Measurements from ENCODE around the gene CAPN12.

CAPN12 gene

GRCh38 chr19:38709671-38710415 lies 34.4 kb downstream of the CAPN12 start:
- DNase-seq = no peak

GRCh38 chr19:38709119-38709518 lies 35.2 kb downstream of the CAPN12 start:
- no peak for DNase-seq

DNA sequence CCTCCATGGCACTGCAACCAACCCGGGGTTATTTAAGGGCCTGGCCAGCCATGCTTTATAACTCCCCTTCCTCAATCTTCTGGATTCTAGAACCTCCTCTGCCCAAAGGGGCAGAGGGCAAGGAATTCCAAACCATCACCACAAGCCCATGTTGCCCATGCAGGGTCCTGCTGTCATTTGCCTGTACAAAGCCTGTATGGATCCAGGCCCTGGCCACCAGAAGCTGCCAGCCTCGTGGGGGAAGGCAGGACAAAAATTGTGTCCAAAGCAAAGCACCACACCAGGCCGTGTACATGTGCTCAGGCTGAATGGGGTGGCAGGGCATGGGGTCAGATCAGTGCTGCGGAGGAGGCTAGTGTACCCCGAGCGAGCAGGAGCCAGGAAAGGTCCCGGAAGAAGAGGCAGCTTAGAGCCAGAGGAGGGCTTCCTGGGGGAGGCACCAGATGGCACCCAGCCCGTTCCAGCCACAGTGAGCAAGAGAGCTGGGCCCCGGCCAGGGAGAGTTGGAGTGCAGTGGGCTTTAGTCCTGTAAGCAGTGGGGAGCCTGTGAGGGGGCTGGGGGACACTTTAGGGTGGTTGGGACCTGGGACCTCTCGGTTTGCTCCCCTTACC lies 35.8 kb downstream of the CAPN12 start:
- no peak for DNase-seq

GRCh38 chr19:38707512-38708114 lies 36.7 kb downstream of the CAPN12 start:
- DNase-seq = no peak

DNA sequence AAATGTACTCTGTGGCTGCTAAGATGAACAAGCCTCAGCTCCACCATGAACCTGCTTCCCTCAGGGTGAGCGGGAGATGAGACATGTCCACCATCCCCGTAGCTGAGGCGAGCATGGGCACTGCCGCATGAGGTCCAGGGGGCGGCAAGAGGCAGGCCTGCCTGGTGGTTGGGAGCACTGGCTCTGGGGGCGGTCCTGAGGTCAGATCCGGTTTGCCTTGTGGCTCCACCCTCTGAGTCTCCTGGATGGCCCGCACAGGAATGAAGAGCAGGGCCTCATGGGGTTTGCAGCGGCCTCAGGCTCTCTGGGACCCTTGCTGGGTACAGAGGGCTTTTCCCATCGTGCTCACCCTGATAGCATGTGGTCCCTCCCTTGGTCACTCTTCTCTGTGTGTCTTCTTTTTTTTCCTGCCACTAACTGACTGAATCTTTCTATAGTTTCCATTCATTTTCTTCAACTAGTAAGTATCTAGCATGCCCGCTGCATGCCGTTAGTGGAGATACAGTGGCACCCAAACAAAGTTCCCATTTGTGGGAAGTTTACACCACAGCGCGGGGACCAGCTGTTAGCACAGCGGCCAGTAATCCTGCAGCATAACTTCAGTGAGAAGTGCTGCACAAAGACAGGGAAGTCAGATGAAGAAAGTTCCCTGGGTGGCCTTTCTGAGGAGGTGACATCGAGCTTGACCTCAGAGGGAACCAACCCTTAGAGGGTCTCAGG lies 37.3 kb downstream of the CAPN12 start:
- no peak for DNase-seq

DNA sequence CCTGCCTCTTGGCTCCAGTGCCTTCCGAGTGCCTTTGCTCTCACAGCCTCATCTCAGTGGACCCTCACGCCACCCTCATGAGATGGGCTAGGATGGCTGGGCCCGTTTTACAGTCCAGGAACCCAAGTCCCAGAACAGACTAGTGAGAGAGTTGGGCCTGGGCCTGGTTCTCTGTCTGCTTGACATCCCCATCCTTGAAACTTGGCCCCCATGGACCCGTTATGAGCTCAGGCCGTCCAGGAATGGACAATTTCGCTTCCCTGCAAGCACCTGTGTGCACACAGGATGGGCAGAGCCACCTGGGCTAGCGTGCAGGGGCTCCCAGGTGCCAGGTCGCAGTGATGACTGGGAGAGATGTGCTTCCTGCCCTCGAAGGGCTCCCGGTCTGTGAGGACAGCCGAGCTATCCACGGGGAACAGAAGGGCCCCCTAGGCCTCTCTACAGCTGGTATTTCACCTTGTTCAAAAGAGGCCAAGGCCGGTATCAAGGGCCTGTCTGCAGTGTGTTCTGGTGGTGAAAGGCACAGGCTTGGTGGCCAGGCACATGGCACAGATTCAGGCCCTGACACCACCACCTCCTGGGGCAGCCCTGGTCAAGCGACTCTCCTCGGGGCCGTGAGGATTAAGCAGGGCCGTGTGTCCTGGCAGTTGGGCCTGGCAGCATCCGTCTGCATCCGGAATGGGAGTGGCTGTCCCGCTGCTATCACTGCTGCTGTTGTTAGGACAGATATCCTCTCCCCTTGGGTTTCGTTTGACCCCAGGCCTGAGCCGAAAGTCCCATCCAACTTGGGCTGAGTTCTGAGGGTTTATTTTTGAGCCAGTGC lies 38.9 kb downstream of the CAPN12 start:
- no peak for DNase-seq

GRCh38 chr19:38704488-38705026 lies 39.7 kb downstream of the CAPN12 start:
- DNase-seq = no peak

- DNase-seq = no peak
These were observed 40.8 kb downstream of the CAPN12 start for GRCh38 chr19:38703509-38703908.

DNA sequence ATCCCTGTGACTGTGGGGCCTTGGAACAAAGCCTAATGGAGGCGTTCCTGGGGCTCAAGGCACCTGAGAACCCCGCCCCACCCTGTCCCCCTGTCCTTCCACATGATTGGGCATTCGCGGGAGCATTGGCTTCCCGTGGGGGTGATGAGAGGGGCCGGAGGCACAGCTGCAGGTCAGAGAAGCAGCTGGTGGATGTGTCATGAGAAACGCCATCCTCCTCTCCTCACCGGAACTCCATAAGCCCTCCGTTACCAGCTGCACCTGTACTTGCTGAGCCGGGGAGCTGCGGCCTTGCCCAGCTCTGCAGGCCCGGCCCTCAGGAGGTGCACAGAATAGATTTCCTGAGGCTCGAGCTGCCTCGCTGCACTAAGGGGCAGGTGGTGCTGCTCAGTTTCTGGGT lies 42.0 kb downstream of the CAPN12 start:
- DNase-seq = no peak

- DNase-seq = no peak
These were observed 42.7 kb downstream of the CAPN12 start for GRCh38 chr19:38701455-38702063.

DNA sequence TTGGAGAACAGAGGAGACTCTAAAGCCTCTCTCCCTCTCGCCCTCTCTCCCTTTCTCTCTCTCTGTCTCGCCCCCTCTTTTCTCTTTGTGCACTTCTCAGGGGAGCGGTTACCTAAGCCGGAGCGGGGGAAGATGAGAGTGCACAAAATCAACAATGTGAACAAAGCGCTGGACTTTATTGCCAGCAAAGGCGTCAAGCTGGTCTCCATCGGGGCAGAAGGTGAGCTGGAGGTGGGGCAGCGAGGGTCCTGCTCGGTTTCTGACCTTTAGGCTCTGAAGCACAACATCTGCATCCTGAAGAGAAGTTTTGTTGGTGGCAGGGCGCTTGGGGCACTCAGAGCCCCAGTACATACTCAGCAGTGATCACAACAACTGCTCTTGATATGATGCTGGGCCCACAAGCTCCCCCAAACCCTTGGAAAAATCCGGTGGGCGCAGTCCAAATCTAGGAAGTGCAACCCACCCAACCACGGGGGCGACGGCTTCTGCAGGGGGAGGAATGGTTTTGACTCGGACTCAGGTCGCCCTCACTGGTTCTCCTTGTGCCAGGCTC lies 43.3 kb downstream of the CAPN12 start:
- DNase-seq = no peak

- no peak for DNase-seq
These were observed 43.8 kb downstream of the CAPN12 start for GRCh38 chr19:38700350-38700901.

GRCh38 chr19:38699647-38700349 lies 44.5 kb downstream of the CAPN12 start:
- DNase-seq = no peak

DNA sequence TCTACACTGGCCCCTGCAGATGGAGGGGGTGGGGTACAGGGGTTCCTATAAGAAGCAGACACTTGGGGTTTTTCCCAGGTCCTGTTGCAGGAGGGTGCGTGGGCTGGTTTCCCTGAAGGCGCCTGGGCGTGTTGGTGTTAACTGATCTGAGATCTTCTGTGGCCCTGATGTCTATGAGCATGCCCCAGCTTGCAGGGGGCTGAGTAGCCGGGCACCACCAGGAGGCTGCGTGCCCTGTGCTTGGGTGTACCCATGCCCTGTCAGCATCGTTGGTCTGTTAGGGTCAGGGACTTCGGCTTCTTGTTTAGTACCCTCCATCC lies 45.3 kb downstream of the CAPN12 start:
- DNase-seq = no peak

- DNase-seq = no peak
These were observed 45.8 kb downstream of the CAPN12 start for GRCh38 chr19:38698225-38699026.

DNA sequence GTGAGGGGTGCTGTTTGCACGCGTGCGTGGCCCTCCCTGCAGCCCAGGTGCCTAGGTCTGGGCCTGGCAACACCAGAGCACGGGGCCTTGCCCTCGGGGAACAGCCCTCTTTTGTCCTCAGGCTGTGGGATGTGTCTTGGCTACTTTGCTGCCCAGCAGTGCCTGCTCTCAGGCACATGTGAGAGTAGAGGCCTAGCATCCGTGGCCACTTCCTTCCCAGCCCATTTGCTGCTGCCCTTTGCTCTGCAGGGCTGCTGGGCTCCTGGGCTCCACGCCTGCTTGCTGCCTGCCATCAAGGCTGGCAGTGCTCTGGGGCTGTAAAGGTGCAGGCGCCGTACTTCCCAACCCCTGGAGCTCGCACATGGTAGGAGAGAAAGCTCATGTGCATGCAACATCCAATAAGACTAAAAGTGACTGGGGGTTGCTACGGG lies 46.6 kb downstream of the CAPN12 start:
- no peak for DNase-seq

DNA sequence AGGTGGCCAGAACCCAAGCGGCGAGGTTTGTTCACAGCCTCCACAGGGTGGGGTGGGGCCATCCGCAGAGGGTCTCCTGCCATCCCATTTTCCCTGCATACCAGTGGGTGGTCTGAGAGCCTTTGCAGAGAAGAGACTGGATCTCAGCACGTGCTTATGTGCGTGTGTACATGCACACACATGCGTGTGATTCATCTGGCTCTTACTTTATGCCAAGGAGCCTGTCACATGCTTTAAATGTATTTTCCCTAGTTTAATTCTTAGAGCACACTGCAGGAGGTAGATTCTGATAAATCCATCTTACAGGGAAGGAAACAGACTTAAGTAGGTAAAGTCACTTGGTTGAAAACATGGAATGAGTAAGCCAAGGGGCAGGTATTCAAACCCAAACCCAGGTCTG lies 47.1 kb downstream of the CAPN12 start:
- no peak for DNase-seq

GRCh38 chr19:38696729-38697055 lies 47.6 kb downstream of the CAPN12 start:
- DNase-seq = no peak

DNA sequence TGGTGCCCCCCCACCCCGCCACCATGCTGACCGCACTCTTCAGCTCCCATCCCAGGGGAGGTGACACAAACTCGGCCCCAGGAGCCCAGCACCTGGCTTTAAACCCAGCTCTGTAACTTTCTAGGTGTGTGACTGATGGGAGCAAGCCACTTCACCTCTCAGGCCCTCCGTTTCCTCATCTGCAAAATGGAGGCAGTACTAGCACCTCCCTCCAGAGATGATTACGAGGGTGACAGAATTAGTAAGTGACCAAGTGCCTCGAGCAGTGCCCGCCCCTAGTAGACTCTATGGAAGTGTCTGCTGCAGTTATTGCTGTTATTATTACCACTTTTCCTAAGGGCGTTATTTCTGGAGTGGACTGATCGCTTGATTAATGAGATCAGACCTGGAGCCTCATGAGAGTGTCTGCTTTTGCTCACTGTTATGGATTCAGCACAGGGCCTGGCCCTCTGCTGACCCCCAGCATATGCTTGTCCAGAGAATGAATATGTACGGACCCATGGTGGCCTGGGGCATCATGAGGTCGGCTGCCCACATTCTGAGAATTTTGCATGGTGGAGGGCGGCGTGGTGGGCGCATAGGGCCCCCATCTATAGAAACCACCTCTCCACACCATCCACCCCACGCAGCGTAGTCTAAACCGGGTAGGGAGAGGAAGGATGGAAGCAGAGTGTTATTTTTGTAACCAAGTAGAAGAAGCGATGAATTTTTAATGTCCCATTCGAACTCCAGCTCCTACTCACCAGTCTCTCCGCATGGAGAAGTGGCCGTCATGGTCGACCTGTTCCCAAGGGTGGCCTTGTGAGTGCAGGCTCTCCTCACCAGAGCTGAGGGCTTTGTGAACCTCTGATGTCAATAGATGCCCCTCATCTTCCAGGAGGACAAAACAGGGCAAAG lies 48.2 kb downstream of the CAPN12 start:
- no peak for DNase-seq

Measured in stimulated activated naive CD4-positive, alpha-beta T cell (primary cell).